IPS-18c (cell line): Measurements from ENCODE around the gene CFAP69.
"Not testable (repeated sequence)": the region's sequence is repeated elsewhere in the genome, so short reads cannot be mapped to it uniquely, and the experiment has no call there.

Experiments used
- H3K4me3 ChIP-seq: 2 replicates; pipeline ENCODE4 v1.7.0; 2013; ENCODE audit warnings: low read depth, mild to moderate bottlenecking, low read length, moderate library complexity; ENCODE audit not compliant: insufficient read depth
- H3K9me3 ChIP-seq: one replicate; pipeline ENCODE4 v1.6.1; 2013; ENCODE audit warnings: mild to moderate bottlenecking, low read length, moderate library complexity; ENCODE audit not compliant: control insufficient read depth, insufficient read depth

CFAP69 gene

DNA sequence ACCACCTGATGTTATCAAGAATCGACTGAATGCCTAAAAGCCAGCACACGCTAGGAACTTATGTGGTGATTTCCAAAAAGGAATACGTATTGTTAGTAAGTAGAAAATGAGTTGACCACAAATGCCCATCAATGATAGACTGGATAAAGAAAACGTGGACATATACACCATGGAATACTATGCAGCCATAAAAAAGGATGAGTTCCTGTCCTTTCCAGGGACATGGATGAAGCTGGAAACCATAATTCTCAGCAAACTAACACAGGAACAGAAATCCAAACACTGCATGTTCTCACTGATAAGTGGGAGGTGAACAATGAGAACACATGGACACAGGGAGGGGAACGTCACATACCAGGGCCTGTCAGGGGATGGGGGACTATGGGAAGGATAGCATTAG is 11.0 kb downstream of the CFAP69 start:
- H3K4me3 ChIP-seq, H3K9me3 ChIP-seq: not testable (repeated sequence)

DNA sequence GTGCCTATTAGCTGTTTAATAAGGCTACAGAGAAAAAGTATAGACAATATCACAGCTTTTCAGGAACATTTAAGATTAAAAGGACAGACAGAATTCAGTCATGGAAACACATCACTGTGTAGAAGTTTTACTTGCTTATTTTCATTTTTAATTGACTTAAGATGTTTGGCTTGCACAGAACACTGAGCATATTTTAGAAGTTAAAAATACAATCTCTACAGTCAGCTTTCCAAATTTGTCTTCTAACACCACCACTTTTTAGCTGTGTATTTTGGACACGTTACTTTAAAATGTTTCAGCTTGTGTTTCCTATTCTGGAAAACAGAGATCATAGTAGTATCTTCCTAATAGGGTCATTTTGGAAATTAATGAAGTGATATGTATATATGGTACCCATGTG is 11.8 kb downstream of the CFAP69 start:
- Histone ChIP-seq H3K9me3 (no peaks in the 10 kb centered on the region), H3K4me3 (no peak overlapping the region)

DNA sequence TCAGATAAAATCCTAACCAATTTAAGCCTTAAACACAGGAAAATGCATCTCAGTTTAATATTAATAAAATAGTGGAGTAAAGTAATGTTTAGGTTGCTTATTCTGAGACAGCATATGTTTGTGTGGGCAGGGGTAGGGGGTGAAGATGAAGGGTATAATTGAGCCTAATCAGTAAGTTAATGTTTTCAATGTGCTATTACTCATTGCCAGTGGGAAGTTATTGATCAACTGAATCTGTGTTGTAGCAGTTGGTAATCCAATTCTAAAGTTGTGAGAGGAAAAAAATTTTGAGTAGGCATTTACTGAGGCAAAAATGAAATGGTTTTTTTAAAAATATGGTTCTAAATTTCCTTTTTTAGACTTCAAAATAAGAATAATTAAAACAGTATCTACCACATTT is 16.5 kb downstream of the CFAP69 start:
- Histone ChIP-seq H3K4me3 (no peak overlapping the region), H3K9me3 (no peaks in the 10 kb centered on the region)

DNA sequence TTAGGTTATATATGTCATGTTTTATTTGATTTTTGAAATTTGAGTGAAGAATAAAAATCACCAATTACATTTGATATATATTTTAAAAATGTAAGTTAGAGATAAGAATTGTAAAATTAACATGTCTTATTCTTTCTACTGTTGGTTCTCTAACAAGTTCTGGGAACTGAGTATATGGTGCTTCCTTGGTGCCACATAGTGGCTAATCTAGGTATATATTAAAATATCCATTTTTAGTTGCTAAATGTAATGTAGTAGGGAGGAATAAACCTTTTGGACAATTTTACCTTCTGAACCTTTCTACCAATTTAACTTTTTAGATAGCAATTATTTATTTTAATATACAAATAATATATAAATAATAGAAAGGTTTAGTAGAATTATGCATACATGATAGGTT is 17.5 kb downstream of the CFAP69 start:
- Histone ChIP-seq H3K4me3 (no peak overlapping the region), H3K9me3 (no peaks in the 10 kb centered on the region)

DNA sequence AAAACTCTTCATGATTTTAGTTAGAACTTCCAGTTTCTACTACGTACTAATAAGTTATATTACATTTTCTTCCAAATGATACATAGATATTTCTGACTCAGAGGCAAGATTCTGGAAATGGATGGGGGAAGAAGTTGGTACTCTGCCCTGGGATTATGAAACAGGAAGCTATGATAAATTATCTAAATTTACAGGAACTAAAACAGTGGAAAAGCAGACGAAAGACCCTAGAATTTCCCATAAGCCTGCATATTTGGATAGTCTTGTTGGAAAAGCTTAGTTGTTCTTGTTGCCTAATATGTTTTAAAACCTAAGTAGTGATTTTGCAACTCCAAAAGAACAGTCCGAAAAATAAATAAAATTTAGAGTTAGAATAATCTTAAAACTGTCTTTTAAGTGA is 21.8 kb downstream of the CFAP69 start:
- Histone ChIP-seq H3K9me3 (no peaks in the 10 kb centered on the region), H3K4me3 (no peak overlapping the region)

DNA sequence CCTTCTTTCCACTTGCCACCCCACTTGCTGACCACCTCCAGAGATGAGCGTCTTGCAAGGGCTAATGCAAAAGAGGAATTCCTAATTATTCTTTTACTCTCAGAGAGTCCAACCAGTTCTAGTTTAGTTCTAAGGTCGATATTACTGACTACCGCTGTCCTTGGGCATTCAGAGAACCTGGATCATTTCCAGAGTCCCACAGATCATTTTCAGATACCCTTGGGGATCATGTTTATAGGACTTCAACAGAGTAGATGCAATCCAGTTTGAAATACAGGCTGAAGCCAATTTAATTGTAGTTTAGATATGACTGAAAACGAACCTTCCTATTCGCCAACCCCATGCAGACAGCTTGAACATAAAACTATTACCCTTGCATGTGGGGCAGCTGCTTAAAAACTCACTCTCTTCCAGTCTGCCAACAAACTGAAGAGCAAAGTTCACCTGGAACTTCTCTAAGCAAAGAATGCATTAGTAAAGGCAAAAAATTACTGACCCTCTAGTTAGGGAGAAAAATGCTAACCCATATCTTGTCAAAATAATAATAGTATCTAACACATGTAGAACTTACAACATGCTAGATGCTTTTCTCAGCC is 22.4 kb downstream of the CFAP69 start:
- Histone ChIP-seq H3K4me3 (no peak overlapping the region), H3K9me3 (no peaks in the 10 kb centered on the region)

DNA sequence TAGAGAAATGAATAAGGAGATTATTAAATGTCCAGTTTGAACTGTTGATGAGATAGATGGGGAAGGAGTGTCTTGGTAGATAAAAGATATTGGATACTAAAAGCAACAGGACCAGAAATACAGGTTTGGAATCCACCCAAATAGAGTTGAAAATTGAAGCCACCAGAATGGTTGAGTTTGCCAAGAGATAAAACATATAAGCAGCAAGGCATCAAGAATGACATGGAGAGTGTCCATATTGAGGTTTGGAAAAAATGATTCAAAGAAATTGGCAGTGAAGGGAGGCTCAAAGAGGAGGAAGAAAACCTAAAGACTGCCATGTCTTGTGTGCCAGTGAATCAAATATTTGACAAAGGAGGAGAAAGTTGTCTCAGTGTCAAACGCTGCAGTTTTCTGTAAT is 24.2 kb downstream of the CFAP69 start:
- no peak overlapping the region for H3K4me3 ChIP-seq
- no peaks in the 10 kb centered on the region for H3K9me3 ChIP-seq

DNA sequence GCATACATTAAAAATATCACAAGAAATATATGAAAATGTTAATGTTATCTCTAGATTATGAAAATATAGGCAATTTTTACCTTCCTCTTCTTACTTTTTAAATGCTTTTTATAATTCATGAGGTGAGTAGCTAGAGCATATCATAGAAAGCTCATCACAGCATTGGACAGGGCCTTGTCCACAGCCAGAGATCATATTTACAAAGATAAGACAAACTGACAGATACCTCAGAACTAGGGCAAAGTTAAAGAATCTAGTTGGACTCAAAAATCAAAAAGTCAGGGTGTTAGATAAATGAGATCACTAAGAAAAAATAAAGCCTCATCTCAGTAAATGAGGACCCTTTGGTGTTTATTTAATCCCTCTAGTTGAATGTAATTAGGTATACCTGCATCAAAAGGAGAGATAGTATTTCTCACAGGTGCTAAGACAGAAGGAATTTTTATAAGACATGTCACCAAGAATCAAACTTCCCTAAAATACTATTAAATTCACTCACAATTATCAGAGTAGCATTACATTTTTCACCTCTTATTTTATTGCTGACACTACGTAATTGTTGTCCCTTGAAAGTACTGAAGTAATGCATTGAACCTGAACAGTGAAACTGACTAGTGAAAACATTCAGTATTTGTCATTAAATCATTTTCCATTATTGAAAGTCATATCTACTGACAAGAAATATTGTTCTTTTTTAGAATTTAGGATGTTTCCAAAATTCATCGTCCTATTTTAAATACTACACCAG is 25.6 kb downstream of the CFAP69 start:
- no peak overlapping the region for H3K4me3 ChIP-seq
- no peaks in the 10 kb centered on the region for H3K9me3 ChIP-seq

DNA sequence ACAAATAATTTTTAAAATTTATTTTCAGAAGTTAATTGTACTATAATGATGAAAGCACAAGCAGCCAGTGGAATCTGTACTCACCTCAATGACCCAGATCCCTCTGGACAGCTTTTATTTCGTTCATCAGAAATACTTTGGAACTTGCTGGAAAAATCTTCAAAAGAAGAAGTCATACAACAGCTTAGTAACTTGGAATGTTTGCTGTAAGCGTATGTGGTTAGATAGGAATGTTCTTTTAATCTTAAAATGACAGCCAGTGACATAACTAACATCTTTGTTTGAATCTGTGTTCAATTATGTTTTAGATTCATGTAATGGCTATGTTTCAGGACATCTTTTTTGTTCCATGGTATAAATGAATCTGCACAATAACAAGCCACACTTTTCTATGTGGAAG is 26.8 kb downstream of the CFAP69 start:
- Histone ChIP-seq H3K4me3 (no peak overlapping the region), H3K9me3 (no peaks in the 10 kb centered on the region)

DNA sequence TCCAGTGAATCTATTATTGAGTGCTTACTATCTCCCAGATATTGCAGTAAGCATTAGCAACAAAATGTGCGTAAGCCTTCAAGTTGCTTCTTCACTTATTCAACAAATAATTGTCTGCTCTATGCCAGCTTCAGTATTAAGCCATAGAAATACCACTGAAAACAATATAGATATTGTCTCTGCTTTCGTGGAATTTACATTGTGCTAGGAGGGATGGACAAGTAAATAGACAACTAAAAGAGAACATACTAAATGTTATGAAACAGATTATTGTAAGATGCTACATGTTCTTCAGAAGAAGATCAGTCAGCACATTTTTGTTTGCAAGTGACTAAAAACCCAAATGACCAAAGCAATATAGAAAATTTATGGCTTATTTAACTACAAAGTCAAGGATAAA is 27.3 kb downstream of the CFAP69 start:
- Histone ChIP-seq H3K9me3 (no peaks in the 10 kb centered on the region), H3K4me3 (no peak overlapping the region)

DNA sequence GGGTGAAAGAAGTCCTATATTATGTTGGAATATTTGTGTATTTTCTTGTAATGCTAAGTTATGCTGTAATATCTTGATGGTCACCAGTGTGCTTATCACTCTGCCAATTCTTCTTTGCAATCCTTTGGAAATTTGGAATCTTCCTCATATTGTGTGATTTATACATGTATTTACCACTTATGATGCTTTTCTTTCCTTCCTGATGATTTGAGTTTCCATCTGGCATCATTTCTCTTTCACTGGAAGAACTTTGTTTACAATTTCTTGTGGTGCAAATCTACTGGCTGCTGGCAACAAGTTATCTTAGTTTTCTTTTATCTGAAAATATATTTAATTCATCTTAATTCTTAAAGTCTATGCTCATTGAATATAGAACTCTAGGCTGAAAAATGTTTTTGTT is 29.2 kb downstream of the CFAP69 start:
- no peak overlapping the region for H3K4me3 ChIP-seq
- H3K9me3 ChIP-seq: no peaks in the 10 kb centered on the region

DNA sequence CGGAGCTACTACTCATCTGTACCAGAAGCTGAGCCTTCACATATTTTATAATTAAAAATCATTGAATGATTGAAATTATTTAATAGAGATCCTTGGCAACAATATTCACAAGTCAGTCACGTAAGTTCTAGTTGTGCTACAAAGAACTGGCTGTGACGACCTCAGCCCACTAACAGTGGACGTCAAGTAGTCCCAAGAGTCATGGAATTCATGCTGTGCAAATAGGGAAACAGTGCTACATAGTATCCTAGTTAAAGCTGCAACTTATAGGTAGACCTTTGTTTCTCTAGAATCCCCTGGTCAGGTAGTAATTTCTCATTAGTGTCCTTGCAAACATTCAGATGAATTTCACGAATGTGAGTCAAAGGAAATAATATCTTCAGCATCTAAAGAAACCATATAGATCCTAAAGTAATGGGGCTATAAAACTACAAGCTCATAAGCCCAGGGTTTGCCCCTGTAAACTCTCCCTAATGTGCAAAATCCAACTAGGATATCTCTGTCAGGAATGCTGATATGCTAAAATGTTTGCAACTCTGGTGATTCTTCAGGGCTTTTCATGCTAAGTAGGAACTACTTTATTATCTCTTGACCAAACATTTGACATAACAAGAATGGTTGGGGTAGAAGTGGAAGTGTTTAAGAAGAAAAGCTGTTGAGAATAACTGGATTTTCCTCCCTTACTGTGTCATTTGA is 31.2 kb downstream of the CFAP69 start:
- Histone ChIP-seq H3K4me3 (no peak overlapping the region), H3K9me3 (no peaks in the 10 kb centered on the region)

DNA sequence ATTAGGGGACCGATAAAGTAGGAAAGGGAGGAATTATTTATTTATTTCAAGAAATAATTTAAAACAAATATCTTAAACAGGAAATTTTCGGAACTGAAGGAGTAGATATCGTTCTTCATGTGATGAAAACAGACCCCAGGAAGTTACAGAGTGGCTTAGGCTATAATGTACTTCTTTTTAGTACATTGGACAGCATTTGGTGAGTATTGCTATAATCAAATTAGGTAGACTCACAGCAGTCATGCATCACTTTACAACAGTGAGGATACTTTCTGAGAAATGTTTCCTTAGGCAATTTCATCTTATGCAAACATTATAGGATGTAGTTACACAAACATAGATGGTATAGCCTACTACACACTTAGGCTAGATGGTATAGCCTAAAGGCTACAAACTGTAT is 43.2 kb downstream of the CFAP69 start:
- Histone ChIP-seq H3K4me3 (no peak overlapping the region), H3K9me3 (no peaks in the 10 kb centered on the region)

DNA sequence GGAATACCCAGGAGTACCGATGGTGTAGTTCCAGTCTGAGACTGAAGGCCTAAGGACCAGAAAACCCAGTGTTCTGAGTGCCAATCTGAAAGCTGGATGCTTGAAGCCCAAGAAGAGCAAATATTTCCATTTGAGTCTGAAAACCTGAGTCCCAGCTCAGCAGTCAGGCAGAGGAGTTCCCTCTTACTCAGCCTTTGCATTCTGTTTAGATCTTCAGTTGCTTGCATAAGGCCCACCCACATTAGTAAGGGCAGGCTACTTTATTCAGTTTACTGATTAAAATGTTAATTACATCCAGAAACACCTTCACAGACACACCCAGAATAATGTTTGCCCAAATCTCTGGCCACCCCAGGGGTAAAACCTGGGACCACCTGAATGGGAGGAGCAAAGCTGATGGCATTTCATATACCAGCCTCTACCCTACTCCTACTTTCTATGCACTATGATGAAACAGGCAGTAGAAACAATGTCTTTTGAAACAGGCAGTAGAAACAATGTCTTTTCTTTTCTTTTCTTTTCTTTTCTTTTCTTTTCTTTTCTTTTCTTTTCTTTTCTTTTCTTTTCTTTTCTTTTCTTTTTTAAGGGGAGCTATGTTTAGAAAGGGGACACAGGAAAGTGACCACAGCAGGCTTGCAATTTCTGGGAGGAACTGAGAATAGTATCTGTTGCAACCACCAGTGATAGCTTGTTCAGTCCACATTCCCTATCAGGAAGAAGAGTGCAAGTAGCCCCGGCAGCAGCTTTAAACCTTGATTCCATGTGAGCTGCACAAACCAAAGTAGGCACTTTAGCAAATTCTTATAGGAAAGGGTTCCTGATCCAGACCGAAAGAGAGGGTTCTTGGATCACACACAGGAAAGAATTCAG is 45.5 kb downstream of the CFAP69 start:
- Histone ChIP-seq H3K9me3 (no peaks in the 10 kb centered on the region), H3K4me3 (no peak overlapping the region)

DNA sequence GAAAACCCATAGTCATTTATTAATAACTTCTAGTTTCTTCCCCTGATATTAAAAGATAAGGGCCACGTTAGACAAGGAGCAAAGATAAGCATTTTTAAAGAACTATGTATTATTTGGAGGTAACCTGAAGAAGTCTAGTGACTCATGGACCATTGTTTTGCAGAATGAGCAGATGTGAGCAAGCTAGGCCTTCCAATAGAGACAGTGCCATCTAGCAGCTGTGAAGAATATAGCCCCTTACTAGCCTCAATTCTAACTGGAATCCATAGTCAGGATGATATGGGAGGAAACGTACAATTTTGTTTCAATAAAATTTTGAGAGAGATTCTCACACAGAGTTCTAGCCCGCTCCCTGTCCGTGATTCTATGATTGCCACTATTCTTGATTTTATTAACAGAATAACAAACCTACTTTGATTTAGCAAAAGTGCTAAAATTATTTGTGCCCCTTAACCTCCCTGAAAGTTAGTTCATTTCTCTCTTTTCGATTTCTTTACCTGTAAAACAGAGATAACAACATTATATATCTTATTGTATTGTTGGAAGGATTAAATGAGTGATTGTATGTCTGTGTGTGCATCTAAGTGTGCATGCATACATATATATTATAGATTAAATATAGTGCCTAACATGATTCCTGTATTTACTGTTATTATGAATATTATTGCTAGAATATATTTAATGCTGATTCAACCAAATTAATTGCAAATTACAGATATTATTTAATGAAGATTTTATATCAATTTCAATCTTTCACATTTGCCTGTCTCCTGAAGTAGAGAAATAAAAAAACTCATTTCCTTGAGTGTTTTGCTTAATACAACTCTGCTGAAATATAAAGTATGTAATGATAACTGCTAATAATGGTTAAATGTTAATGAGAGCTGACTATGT is 53.4 kb downstream of the CFAP69 start:
- Histone ChIP-seq H3K9me3 (no peaks in the 10 kb centered on the region), H3K4me3 (no peak overlapping the region)

DNA sequence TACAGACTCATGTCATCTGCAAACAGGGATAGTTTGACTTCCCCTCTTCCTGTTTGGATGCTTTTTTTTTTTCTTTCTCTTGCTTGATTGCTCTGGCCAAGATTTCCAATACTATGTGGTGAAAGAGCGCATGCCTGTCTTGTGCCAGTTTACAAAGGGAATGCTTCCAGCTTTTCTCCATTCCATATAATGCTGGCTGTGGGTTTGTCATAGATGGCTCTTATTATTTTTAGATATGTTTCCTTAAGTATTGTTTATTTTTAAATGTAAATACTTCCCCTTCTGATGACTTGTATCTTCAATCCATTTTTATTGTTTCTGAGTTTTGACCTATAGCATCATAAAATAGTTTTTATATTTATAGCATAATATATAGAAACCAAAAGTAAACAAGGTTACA is 58.3 kb downstream of the CFAP69 start:
- H3K4me3 ChIP-seq: no peak overlapping the region
- no peaks in the 10 kb centered on the region for H3K9me3 ChIP-seq

DNA sequence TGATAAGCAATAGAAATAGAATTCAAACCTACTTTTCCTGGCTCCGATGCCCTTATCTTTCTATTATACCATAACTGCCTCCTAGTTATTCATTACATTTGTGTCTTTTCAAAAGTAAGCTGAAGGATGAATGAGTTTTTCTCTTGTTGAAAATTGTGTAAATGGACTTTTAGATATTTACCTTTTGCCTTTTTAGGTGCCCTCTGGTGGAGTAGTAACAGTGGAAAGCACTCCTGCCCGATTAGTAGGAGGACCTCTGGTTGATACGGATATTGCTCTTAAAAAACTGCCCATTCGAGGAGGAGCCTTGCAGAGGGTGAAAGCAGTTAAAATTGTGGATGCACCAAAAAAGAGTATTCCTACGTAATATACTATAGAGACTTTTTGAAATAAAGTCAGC is 64.9 kb downstream of the CFAP69 start:
- H3K4me3 ChIP-seq: no peak overlapping the region

More for the DNA sequence above, 64.9 kb downstream of the CFAP69 start:
- no peaks in the 10 kb centered on the region for H3K9me3 ChIP-seq
